Left kidney (tissue), 2 donors: ENCODE measurements around the gene CHMP5. TPM values are rescaled to one million over a fixed set of nuclear protein-coding genes. Genes with fewer than 3 reads are reported as not detected.
"Not testable (repeated sequence)": the region's sequence is repeated elsewhere in the genome, so short reads cannot be mapped to it uniquely, and the experiment has no call there.

Source experiments
- DNase-seq: peaks from one replicate; pipeline ENCODE4 v3.0.0-alpha.2; 2013
- polyA plus RNA-seq: library from polyadenylated mRNA; unstranded; fragments of 120-200 nt; gene quantifications from one replicate; pipeline ENCODE4 v1.2.1, GENCODE V29; 2013; ENCODE audit not compliant: insufficient read length

Gene CHMP5
- polyA plus RNA-seq, 1 donor = 115 TPM

- no peak for DNase-seq
Observed at GRCh38 chr9:33311953-33312352, 47.1 kb downstream of the CHMP5 start.

DNA sequence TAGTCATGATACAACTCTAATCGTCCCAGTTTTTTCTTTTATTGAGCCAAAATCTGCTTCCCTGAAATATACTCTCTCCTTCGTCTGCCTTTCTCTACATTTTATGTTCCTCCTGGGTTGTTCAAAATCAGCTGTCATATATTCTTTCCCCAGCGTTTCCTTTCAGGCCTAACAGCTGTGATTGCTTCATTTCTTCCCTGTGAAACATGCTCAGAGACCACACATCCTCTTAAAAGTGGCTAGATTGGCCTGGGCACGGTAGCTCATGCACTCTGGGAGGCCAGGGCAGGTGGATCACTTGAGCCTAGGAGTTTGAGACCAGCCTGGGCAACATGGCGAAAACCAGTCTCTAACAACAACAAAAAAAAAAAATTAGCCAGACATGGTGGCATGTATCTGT, 50.5 kb downstream of the CHMP5 start:
- no peak for DNase-seq

GRCh38 chr9:33317136-33317535, 52.3 kb downstream of the CHMP5 start:
- DNase-seq = not testable (repeated sequence)

DNA sequence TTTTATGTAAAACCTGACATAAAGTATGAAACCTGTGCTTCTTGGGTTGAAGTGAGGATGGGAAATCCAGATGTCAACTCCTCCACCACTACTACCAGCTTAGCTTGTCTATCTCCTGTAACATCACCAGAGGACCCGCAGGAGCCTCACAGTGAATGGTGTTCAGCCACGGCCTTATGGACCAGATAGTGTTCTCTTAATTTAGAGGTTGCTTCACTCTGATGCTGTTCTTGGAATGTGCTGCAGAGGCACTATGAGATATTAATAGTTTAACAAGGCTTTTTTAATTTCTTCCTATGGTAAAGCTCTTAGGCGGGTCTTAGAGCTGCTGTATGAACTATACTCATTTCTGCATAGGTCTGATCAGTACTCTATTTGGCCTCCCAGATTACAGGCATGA, 53.4 kb downstream of the CHMP5 start:
- DNase-seq = no peak

- DNase-seq = no peak
Observed at GRCh38 chr9:33318781-33319180, 53.9 kb downstream of the CHMP5 start.

DNA sequence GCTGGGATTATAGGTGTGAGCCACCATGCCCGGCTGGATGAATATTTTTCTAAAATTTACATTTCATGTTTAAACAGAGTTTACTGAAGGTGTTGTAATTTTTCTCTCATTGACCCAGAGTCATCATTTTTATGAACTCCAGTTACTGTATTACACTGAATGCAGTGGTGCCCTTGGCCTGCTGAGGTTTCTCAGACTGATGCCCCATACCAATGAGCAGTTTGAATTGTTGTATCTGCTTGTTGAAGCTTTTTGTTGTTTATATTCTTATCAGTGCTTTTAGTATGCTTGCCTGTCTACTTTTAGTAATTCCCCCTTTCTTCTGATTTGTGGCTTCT, 55.4 kb downstream of the CHMP5 start:
- no peak for DNase-seq

DNA sequence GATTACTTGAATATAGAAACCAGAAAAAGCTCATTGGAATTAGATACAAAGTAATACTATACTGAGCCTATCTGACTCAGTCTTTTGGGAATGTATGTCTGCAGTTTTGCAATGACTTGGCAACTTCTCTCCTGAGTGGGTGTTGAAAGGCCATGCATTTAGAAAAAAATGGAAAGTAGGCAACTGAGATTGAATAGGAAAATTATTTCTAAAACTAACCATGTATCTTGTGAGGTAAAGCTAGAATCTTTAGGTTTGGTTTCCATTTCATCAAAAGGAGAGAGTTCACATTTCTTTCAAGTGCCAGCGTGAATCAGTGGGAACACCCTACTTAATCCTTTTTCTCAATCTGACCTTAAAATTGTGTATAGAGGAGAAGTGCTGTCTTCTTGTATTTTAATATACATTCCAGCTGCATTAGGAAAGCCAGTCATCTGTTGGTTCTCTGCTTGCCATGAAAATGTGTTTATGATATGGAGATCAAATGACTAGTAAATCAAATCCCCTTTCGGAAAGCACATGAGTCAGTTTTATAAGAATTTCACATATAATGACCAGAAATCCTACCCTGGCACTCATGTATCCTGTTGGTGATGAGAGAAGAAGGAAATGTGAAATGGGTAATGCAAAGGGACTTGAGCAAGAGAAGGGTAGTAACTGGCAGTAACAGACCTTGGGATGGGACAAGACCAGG, 55.9 kb downstream of the CHMP5 start:
- no peak for DNase-seq

- peak; percentile 14 for DNase-seq
Observed at GRCh38 chr9:33329117-33329563, 64.3 kb downstream of the CHMP5 start.

- no peak for DNase-seq
Observed at GRCh38 chr9:33329979-33330378, 65.1 kb downstream of the CHMP5 start.

DNA sequence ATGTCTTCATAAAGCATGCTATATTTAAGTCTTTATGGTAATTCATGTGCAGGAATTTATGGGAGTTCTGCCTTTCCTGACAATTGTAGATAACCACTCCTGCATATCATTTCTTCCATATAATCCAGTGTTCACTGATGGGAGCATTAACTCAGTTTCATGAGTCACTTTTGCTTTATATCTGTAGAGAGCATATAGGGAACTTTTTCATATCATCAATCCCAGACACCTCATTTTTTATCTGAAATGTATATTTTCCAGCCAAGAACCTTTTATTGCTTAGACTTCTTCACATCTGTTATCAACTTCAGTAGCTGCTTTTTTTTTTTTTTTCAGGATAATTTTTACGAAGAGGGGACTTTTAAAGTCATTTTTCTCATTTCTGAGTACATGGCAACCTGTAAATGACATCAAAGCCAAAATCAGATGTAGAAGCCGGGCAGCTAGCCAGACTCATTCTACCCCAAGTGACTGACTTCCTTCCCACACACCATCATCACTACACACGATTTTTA, 66.6 kb downstream of the CHMP5 start:
- no peak for DNase-seq

Other genes with a start within 250 kb of the CHMP5 start
- 238 TPM for gene DNAJA1, start 239.8 kb upstream of the CHMP5 start, polyA plus RNA-seq
- 32.8 TPM for gene SMU1, start 188.4 kb upstream of the CHMP5 start, polyA plus RNA-seq
- gene B4GALT1, start 97.7 kb upstream of the CHMP5 start, polyA plus RNA-seq = 146 TPM
- gene SPINK4, start 24.9 kb upstream of the CHMP5 start, polyA plus RNA-seq = not detected
- 71.6 TPM for gene BAG1, start 341 bp upstream of the CHMP5 start, polyA plus RNA-seq
- gene NFX1, start 25.5 kb downstream of the CHMP5 start, polyA plus RNA-seq = 41.0 TPM
- 24.4 TPM for gene AQP7, start 137.5 kb downstream of the CHMP5 start, polyA plus RNA-seq
- 30.7 TPM for gene AQP3, start 182.5 kb downstream of the CHMP5 start, polyA plus RNA-seq
- 26.0 TPM for gene NOL6, start 208.9 kb downstream of the CHMP5 start, polyA plus RNA-seq